Vagina (tissue), 2 donors: ENCODE results near the gene GALNT9. TPM values are rescaled to one million over a fixed set of nuclear protein-coding genes. Genes with fewer than 3 reads are reported as not detected.

Experiments
- DNase-seq, 2 donors: peaks; one replicate each; pipeline ENCODE4 v3.0.0-alpha.2; 2017; ENCODE audit errors: extremely low spot score in 2 of 2
- H3K27ac ChIP-seq: fragments of 200-600 bp; sonication (generic); one replicate; pipeline ENCODE4 v1.5.1; 2019
- H3K27me3 ChIP-seq: fragments of 200-600 bp; sonication (generic); one replicate; pipeline ENCODE4 v1.5.1; 2019
- H3K36me3 ChIP-seq, 2 donors: fragments of 200-600 bp; sonication (generic); one replicate each; pipeline ENCODE4 v1.5.1; 2017 to 2019
- H3K4me1 ChIP-seq: fragments of 200-600 bp; sonication (generic); one replicate; pipeline ENCODE4 v1.5.1; 2019
- H3K4me3 ChIP-seq, 2 donors: fragments of 200-600 bp; sonication (generic); 1 replicate in 1 of 2; 2 replicates in 1 of 2; pipeline ENCODE4 v1.5.1; 2016 to 2019
- H3K9me3 ChIP-seq: fragments of 200-600 bp; sonication (generic); one replicate; pipeline ENCODE4 v1.5.1; 2019
- POLR2A ChIP-seq, 2 donors: fragments of 450-650 bp; IDR thresholded peaks; one replicate each; pipeline ENCODE4 v1.6.1; 2017; ENCODE audit warnings: antibody characterized with exemption in 2 of 2, mild to moderate bottlenecking in 2 of 2, moderate library complexity in 2 of 2
- POLR2AphosphoS5 ChIP-seq, 2 donors: sonication (generic); formaldehyde crosslinking; IDR thresholded peaks; one replicate each; pipeline ENCODE4 v1.9.0; 2017; ENCODE audit warnings: antibody characterized with exemption in 2 of 2, mild to moderate bottlenecking in 2 of 2, low read depth in 1 of 2; ENCODE audit not compliant: insufficient read depth in 1 of 2
- intact Hi-C: fragments of 100-400 bp; cut with DNase I; formaldehyde crosslinking; loops from one replicate; pipeline ENCODE4 v1.15.1; 2023
- total RNA-seq: library from RNA; depleted of rRNA; stranded (reverse); fragments of >200 nt; gene quantifications from one replicate; pipeline ENCODE4 v1.2.3, GENCODE V29; 2016
- TF ChIP-seq, protein P1 (sequence below), 3 experiments: fragments of 450-650 bp in 2 of 3; fragments of 200-600 bp in 1 of 3; sonication (generic) in 1 of 3; IDR thresholded peaks; one replicate each; pipeline ENCODE4 v1.5.1; 2017 to 2019; ENCODE audit warnings: antibody characterized with exemption in 3 of 3, mild to moderate bottlenecking in 2 of 3, moderate library complexity in 2 of 3

GALNT9 gene
- total RNA-seq, 1 donor from 2014 or later = 1.5 TPM

DNA sequence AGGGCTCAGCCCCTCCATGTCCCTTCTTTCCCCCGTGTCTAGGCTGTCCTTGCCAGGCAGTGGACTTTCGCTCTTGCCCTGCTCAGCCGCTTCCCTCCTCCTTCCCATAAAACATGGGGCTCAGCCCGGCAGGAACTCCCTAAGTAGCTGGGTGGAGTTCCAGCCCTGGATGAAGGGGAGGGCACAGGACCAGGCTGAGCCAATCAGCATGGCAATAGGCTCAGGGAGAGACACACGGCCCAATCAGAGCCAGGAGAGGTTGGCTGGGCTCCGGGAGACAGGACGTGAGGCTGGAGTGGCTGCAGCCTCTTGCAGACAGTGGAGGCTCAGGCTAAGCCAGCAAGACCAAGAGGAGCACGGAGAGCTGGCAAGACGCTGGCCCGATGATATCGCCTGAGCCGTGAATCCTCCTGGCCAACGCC, 54.3 kb downstream of the GALNT9 start:
- Histone ChIP-seq H3K36me3 (no peaks in the 10 kb centered on the region), H3K4me1 (peaks cover 8% of the 10 kb centered on the region), H3K27ac (no peak overlapping the region), H3K27me3 (no peaks in the 10 kb centered on the region), H3K4me3 (no peak overlapping the region), H3K9me3 (no peaks in the 10 kb centered on the region)
- no peak for DNase-seq
- no peak for TF ChIP-seq POLR2AphosphoS5 (IDR thresholded peaks at IDR 0.05; ENCODE audit: insufficient read depth in 1 of 2, low read depth in 1 of 2)
- TF ChIP-seq, protein P1, sequence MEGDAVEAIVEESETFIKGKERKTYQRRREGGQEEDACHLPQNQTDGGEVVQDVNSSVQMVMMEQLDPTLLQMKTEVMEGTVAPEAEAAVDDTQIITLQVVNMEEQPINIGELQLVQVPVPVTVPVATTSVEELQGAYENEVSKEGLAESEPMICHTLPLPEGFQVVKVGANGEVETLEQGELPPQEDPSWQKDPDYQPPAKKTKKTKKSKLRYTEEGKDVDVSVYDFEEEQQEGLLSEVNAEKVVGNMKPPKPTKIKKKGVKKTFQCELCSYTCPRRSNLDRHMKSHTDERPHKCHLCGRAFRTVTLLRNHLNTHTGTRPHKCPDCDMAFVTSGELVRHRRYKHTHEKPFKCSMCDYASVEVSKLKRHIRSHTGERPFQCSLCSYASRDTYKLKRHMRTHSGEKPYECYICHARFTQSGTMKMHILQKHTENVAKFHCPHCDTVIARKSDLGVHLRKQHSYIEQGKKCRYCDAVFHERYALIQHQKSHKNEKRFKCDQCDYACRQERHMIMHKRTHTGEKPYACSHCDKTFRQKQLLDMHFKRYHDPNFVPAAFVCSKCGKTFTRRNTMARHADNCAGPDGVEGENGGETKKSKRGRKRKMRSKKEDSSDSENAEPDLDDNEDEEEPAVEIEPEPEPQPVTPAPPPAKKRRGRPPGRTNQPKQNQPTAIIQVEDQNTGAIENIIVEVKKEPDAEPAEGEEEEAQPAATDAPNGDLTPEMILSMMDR (IDR thresholded peaks at IDR 0.05) = no peak
- intact Hi-C loops = no loop called here

DNA sequence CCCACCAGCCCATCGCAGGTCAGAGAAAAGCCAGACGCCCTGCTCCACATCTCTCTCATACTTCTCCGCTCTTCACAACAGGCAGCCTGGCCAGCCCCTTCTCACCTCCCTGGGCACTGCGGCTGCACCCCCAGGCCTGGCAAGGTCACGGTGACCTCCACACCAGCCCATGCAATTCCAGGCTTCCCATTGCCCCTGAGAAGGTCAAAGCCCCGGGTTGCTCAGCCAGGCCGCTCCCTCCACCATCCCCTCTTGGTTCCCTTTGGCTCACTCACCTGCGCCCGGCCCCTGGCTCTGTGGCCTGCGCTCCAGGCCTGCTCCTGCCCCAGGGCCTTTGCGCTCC, 55.4 kb downstream of the GALNT9 start:
- TF ChIP-seq, protein P1 (IDR thresholded peaks at IDR 0.05) = no peak
- TF ChIP-seq POLR2A (IDR thresholded peaks at IDR 0.05) (no peak), POLR2AphosphoS5 (IDR thresholded peaks at IDR 0.05; ENCODE audit: insufficient read depth in 1 of 2, low read depth in 1 of 2) (no peak)
- Histone ChIP-seq H3K4me1 (peaks cover 8% of the 10 kb centered on the region), H3K4me3 (no peak overlapping the region), H3K36me3 (no peaks in the 10 kb centered on the region), H3K27me3 (no peaks in the 10 kb centered on the region), H3K27ac (no peak overlapping the region), H3K9me3 (no peaks in the 10 kb centered on the region)
- no peak for DNase-seq
- intact Hi-C loops = no loop called here

DNA sequence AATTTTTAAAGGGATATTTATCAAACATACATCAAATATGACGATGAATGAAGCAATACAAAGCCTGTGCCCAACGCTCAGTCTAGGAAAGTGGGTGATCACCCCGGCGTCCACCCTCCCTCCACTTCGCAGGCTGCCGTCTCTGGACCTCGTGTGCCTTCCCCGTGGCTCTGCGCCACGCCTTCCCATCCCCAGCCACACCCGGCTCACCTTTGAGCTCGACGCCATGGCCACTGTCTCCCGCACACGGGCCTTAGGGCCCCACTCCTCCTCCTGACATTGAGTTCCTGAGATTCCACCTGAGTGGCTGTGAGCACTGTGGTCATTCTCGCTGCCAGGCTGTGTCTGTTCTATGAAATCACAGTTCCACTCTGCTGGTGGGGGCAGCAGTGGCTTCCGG, 56.7 kb downstream of the GALNT9 start:
- no peaks in the 10 kb centered on the region for H3K9me3 ChIP-seq
- H3K27me3 ChIP-seq = no peaks in the 10 kb centered on the region
- no peak overlapping the region for H3K4me3 ChIP-seq
- H3K27ac ChIP-seq = no peak overlapping the region
- no peaks in the 10 kb centered on the region for H3K36me3 ChIP-seq
- intact Hi-C loops = no loop called here
- peaks cover 8% of the 10 kb centered on the region for H3K4me1 ChIP-seq
- no peak for DNase-seq
- TF ChIP-seq POLR2A (IDR thresholded peaks at IDR 0.05) = no peak
- TF ChIP-seq, protein P1 (IDR thresholded peaks at IDR 0.05) = no peak
- no peak for TF ChIP-seq POLR2AphosphoS5 (IDR thresholded peaks at IDR 0.05; ENCODE audit: insufficient read depth in 1 of 2, low read depth in 1 of 2)

DNA sequence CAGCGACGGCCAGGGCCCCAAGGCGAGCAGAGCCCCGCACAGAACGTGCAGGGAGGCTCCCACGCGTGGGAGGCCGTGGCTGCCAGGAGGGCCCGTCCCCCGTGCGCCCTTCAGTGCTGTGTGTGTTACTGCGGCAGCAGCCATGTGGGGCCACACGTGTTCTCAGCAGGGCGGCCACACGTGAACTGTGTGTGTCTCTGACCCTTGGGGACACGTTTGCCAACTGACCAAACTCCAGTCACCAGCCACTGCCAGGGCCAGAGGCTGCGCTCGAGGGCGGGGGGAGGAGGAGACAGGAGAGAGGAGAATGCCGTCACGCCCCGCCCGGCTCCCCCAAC, 57.7 kb downstream of the GALNT9 start:
- Histone ChIP-seq H3K4me3 (no peak overlapping the region), H3K36me3 (no peaks in the 10 kb centered on the region), H3K9me3 (no peaks in the 10 kb centered on the region), H3K4me1 (no peaks in the 10 kb centered on the region), H3K27ac (no peak overlapping the region), H3K27me3 (no peaks in the 10 kb centered on the region)
- DNase-seq = no peak
- intact Hi-C loops = no loop called here
- TF ChIP-seq POLR2A (IDR thresholded peaks at IDR 0.05) = no peak
- TF ChIP-seq, protein P1 (IDR thresholded peaks at IDR 0.05) = no peak
- TF ChIP-seq POLR2AphosphoS5 (IDR thresholded peaks at IDR 0.05; ENCODE audit: insufficient read depth in 1 of 2, low read depth in 1 of 2) = no peak

DNA sequence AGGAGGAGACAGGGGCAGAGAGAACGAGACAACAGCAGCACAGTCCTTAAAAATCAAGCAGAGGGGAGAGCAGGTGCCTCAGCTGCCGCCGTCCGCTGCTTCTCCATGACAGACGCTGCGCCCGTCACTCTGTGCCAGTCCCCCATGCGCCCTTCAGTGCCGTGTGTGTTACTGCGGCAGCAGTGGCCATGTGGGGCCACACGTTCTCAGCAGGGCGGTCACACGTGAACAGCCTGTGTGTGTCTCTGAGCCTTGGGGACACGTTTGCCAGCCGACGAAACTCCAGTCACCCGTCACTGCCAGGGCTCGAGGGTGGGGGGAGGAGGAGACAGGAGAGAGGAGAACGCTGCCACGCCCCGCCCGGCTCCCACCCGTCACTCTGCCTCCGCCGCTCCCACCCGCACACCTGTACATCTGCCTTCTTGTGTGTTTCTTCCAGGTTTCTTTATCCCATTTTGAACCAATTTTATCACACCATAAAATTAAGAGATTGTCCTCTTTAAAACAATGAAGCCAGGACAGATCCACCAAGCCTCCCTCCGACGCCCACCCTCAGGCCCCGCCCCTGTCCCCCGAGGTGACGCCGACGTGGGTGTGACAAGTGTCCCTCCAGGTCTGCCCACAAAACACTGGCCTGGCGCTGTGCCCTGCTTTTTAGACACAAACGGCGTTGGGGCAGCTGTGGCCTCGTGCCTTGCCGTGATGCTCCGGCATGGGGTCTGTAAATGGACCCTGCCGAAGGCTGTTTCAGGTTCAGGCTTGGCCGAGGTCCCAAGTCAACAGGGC, 58.2 kb downstream of the GALNT9 start:
- H3K36me3 ChIP-seq = no peaks in the 10 kb centered on the region
- H3K27ac ChIP-seq = no peak overlapping the region
- DNase-seq = no peak
- H3K4me1 ChIP-seq = no peaks in the 10 kb centered on the region
- intact Hi-C loops = no loop called here
- no peak overlapping the region for H3K4me3 ChIP-seq
- H3K27me3 ChIP-seq = no peaks in the 10 kb centered on the region
- H3K9me3 ChIP-seq = no peaks in the 10 kb centered on the region
- TF ChIP-seq, protein P1 (IDR thresholded peaks at IDR 0.05) = no peak
- TF ChIP-seq POLR2AphosphoS5 (IDR thresholded peaks at IDR 0.05; ENCODE audit: insufficient read depth in 1 of 2, low read depth in 1 of 2) = no peak
- TF ChIP-seq POLR2A (IDR thresholded peaks at IDR 0.05) = no peak
